ENCODE measurements around the gene ZNF609. TPM values are rescaled to one million over a fixed set of nuclear protein-coding genes. Genes with fewer than 3 reads are reported as not detected.
A peak's percentile ranks its signal among the peaks of the same experiment; 100 is the strongest.

The ZNF609 gene
- total and polyA plus RNA-seq, 10 of the 15 experiments (the other 5 are each of a cell fraction or from before 2014, with no cell fraction given) = 5.1 to 35.3 (median 13.6) TPM

DNA sequence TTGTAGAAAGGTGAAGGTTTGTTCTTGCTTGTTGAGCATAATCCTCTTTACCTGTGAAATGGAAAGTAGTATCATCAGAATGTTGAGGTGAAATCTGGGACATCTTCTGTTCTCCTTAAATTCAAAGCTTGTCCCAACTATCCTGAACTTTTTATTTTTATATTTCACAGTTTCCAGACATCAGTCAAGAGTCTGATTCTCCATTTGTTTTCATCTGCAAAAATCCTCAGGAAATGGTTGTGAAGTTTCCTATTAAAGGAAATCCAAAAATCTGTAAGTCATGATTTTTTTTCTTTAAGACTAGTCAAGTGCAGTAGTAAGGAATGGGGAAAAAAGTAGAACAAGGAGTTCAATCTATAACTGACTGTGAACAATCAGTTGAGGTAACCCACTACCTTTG lies 15.5 kb upstream of the ZNF609 start:
- intact Hi-C loops (cut with micrococcal nuclease; ENCODE audit: unreplicated experiment) = no loop called here
- H3K4me2 ChIP-seq (ENCODE audit: control insufficient read depth, insufficient read depth) = peak overlapping the region; percentile 53
- FAIRE-seq = peak; percentile 41

More for the DNA sequence above, 15.5 kb upstream of the ZNF609 start:
- CTCF ChIA-PET = interaction anchor here (0.6 to 1.4 kb wide), 4 partner anchors 12 to 237 kb away, joined by 3 to 5 read pairs (median 4); partner anchors contain the start of gene ZNF609
- Histone ChIP-seq H4K20me1 (ENCODE audit: control insufficient read depth, insufficient read depth) (no peaks in the 10 kb centered on the region), H3K9ac (ENCODE audit: control insufficient read depth, insufficient read depth, low read length) (peak overlapping the region; percentile 13), H3K79me2 (ENCODE audit: control insufficient read depth, insufficient read depth, low read length) (peaks cover 3% of the 10 kb centered on the region; the same call in 1 of the 2 replicates), H2AFZ (ENCODE audit: control insufficient read depth, low read depth, low read length) (no peak overlapping the region), H3K36me3 (ENCODE audit: control insufficient read depth in 2 of 2, insufficient read depth in 2 of 2, low read length in 1 of 2) (peaks cover 0 to 5% of the 10 kb centered on the region in 2 experiments; a peak in 2 of 4 replicates), H3K4me3 (peak overlapping the region; percentile 34; the same call in 1 of the 2 replicates), H3K4me1 (ENCODE audit: control insufficient read depth, insufficient read depth, low read length) (peaks cover 42% of the 10 kb centered on the region), H3K27ac (ENCODE audit: control insufficient read depth, insufficient read depth) (peak overlapping the region; percentile 81), H3K9me3 (replicated peaks; ENCODE audit: control insufficient read depth, insufficient read depth, low read length) (no peaks in the 10 kb centered on the region), H3K27me3 (replicated peaks in 1 of 2; ENCODE audit: control insufficient read depth in 2 of 2, insufficient read depth in 2 of 2, low read length in 1 of 2) (no peaks in the 10 kb centered on the region)
- BruUV-seq (replicated peaks) = TSS peak; percentile 57
- DNase-seq (ENCODE audit: low read depth, low spot score) (no peak), ATAC-seq (no peak)
- TF ChIP-seq ESRRA (IDR thresholded peaks at IDR 0.05; ENCODE audit: low read length) = no peak
- TF ChIP-seq, protein P1, sequence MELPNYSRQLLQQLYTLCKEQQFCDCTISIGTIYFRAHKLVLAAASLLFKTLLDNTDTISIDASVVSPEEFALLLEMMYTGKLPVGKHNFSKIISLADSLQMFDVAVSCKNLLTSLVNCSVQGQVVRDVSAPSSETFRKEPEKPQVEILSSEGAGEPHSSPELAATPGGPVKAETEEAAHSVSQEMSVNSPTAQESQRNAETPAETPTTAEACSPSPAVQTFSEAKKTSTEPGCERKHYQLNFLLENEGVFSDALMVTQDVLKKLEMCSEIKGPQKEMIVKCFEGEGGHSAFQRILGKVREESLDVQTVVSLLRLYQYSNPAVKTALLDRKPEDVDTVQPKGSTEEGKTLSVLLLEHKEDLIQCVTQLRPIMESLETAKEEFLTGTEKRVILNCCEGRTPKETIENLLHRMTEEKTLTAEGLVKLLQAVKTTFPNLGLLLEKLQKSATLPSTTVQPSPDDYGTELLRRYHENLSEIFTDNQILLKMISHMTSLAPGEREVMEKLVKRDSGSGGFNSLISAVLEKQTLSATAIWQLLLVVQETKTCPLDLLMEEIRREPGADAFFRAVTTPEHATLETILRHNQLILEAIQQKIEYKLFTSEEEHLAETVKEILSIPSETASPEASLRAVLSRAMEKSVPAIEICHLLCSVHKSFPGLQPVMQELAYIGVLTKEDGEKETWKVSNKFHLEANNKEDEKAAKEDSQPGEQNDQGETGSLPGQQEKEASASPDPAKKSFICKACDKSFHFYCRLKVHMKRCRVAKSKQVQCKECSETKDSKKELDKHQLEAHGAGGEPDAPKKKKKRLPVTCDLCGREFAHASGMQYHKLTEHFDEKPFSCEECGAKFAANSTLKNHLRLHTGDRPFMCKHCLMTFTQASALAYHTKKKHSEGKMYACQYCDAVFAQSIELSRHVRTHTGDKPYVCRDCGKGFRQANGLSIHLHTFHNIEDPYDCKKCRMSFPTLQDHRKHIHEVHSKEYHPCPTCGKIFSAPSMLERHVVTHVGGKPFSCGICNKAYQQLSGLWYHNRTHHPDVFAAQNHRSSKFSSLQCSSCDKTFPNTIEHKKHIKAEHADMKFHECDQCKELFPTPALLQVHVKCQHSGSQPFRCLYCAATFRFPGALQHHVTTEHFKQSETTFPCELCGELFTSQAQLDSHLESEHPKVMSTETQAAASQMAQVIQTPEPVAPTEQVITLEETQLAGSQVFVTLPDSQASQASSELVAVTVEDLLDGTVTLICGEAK (IDR thresholded peaks at IDR 0.05; ENCODE audit: borderline replicate concordance) = no peak
- TF ChIP-seq TCF7 (IDR thresholded peaks at IDR 0.05; ENCODE audit: borderline replicate concordance) = no peak
- TF ChIP-seq, protein P2, sequence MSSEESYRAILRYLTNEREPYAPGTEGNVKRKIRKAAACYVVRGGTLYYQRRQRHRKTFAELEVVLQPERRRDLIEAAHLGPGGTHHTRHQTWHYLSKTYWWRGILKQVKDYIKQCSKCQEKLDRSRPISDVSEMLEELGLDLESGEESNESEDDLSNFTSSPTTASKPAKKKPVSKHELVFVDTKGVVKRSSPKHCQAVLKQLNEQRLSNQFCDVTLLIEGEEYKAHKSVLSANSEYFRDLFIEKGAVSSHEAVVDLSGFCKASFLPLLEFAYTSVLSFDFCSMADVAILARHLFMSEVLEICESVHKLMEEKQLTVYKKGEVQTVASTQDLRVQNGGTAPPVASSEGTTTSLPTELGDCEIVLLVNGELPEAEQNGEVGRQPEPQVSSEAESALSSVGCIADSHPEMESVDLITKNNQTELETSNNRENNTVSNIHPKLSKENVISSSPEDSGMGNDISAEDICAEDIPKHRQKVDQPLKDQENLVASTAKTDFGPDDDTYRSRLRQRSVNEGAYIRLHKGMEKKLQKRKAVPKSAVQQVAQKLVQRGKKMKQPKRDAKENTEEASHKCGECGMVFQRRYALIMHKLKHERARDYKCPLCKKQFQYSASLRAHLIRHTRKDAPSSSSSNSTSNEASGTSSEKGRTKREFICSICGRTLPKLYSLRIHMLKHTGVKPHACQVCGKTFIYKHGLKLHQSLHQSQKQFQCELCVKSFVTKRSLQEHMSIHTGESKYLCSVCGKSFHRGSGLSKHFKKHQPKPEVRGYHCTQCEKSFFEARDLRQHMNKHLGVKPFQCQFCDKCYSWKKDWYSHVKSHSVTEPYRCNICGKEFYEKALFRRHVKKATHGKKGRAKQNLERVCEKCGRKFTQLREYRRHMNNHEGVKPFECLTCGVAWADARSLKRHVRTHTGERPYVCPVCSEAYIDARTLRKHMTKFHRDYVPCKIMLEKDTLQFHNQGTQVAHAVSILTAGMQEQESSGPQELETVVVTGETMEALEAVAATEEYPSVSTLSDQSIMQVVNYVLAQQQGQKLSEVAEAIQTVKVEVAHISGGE (CRISPR knock-in tag; IDR thresholded peaks at IDR 0.05) = no peak
- TF ChIP-seq POU2F2 (IDR thresholded peaks at IDR 0.05; ENCODE audit: borderline replicate concordance, low read depth, low read length) = no peak
- no peak for TF ChIP-seq DPF2 (IDR thresholded peaks at IDR 0.05)
- SMC1A ChIA-PET (ENCODE audit: uncharacterized antibody, unreplicated experiment) = interaction anchor here (0.9 to 3.1 kb wide), 9 partner anchors 13 to 207 kb away, joined by 3 to 24 read pairs (median 9); partner anchors contain the start of gene ZNF609
- in situ Hi-C loops (cut with MboI) = no loop called here
- RAD21 ChIA-PET (ENCODE audit: unreplicated experiment) = interaction anchor here (0.7 to 3.0 kb wide), 9 partner anchors 14 to 221 kb away, joined by 3 to 16 read pairs (median 5); partner anchors contain the start of gene ZNF609
- POLR2A ChIA-PET = interaction anchor here (0.6 to 2.3 kb wide), 4 partner anchors 32 to 194 kb away, joined by 4 to 9 read pairs (median 4); no protein-coding TSS in a partner anchor
